HEK293T (cell line): ENCODE results near the gene RFC3.

ENCODE experiments used
- BHLHE40 ChIP-seq: fragments of 450-650 bp; IDR thresholded peaks from 2 replicates; pipeline ENCODE4 v1.6.1; 2016; ENCODE audit warnings: mild to moderate bottlenecking, moderate library complexity, borderline replicate concordance
- CTBP1 ChIP-seq: fragments of 450-650 bp; IDR thresholded peaks from 2 replicates; pipeline ENCODE4 v1.6.1; 2016; ENCODE audit warnings: borderline replicate concordance
- ELF4 ChIP-seq: fragments of 450-650 bp; IDR thresholded peaks from 2 replicates; pipeline ENCODE4 v1.6.1; 2017; ENCODE audit warnings: antibody characterized with exemption
- FOXK2 ChIP-seq: fragments of 450-650 bp; IDR thresholded peaks from 2 replicates; pipeline ENCODE4 v1.6.1; 2016; ENCODE audit warnings: mild to moderate bottlenecking
- FOXM1 ChIP-seq: fragments of 450-650 bp; IDR thresholded peaks from 2 replicates; pipeline ENCODE4 v1.6.1; 2017; ENCODE audit warnings: mild to moderate bottlenecking, borderline replicate concordance
- LEF1 ChIP-seq: fragments of 450-650 bp; IDR thresholded peaks from 2 replicates; pipeline ENCODE4 v1.6.1; 2017; ENCODE audit warnings: mild to moderate bottlenecking, borderline replicate concordance
- NFRKB ChIP-seq: fragments of 450-650 bp; IDR thresholded peaks from 2 replicates; pipeline ENCODE4 v1.6.1; 2016; ENCODE audit warnings: mild to moderate bottlenecking, moderate library complexity
- SP1 ChIP-seq: fragments of 450-650 bp; IDR thresholded peaks from 2 replicates; pipeline ENCODE4 v1.6.1; 2017
- SUZ12 ChIP-seq: fragments of 450-650 bp; IDR thresholded peaks from 2 replicates; pipeline ENCODE4 v1.6.1; 2016; ENCODE audit warnings: mild to moderate bottlenecking
- TARDBP ChIP-seq: fragments of 450-650 bp; IDR thresholded peaks from 2 replicates; pipeline ENCODE4 v1.6.1; 2016
- ZNF384 ChIP-seq: fragments of 450-650 bp; IDR thresholded peaks from 2 replicates; pipeline ENCODE4 v1.6.1; 2016

DNA sequence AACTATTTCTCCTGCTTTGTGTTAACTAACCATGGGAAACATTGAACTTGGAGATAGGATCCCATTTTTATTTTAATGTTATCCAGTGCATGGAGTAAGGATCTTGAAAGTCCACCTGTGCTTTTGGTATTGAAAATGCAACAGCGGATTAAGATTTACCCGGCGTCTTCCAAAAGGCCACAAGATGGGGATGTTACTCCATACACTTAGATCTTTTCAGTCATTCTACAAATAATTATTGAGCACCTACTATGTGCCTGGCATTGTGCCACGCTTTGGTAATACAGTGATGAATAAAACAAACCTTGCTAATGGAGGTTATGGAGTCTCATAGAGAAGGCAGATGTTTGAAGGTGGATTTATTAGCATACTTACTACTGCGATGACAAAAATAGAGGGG, 56.9 kb downstream of the RFC3 start:
- TF ChIP-seq ZNF384 (no peak), NFRKB (no peak), ELF4 (no peak), SP1 (no peak), BHLHE40 (no peak), LEF1 (no peak), CTBP1 (no peak), FOXK2 (no peak), FOXM1 (no peak), SUZ12 (no peak), TARDBP (no peak)
